Panc1 (cell line): ENCODE data around the gene MAP3K14. TPM values are rescaled to one million over a fixed set of nuclear protein-coding genes. Genes with fewer than 3 reads are reported as not detected.

Experiments used
- ATAC-seq: fragments of 200-7000 bp; cut with Tn5 transposase; 2 replicates; pipeline ENCODE4 v1.9.1; 2020; ENCODE audit warnings: mild to moderate bottlenecking, moderate library complexity
- BruUV-seq: library from RNA; stranded (reverse); fragments of 400-500 nt; replicated peaks from 2 replicates; lab custom pipeline; 2021; lab: Mats Ljungman, UMichigan
- CTCF ChIA-PET: fragments of 300-600 bp; sonication (Branson Sonifier 250); formaldehyde crosslinking; loops from one replicate; lab custom pipeline; 2022; ENCODE audit warnings: antibody characterized with exemption; lab: Charles Lee
- POLR2A ChIA-PET: fragments of 300-600 bp; sonication (Branson Sonifier 250); formaldehyde crosslinking; loops from one replicate; lab custom pipeline; 2022; ENCODE audit warnings: antibody characterized with exemption; lab: Charles Lee
- DNase-seq: peaks from one replicate; pipeline ENCODE4 v3.0.0-alpha.2; 2010; ENCODE audit warnings: low read depth, low spot score
- H3K27ac ChIP-seq: 2 replicates; pipeline ENCODE4 v1.5.1; 2011; ENCODE audit warnings: mild to moderate bottlenecking, low read length, inconsistent platforms
- H3K27me3 ChIP-seq: fragments of 200-500 bp; sonication (Bioruptor generic); 2 replicates; pipeline ENCODE4 v1.6.0; 2014; ENCODE audit warnings: low read length, inconsistent platforms; ENCODE audit not compliant: control insufficient read depth, insufficient read depth
- H3K36me3 ChIP-seq: fragments of 200-500 bp; sonication (Bioruptor generic); 2 replicates; pipeline ENCODE4 v1.5.1; 2014; ENCODE audit warnings: inconsistent platforms, mild to moderate bottlenecking, low read length, moderate library complexity; ENCODE audit not compliant: control insufficient read depth, insufficient read depth
- H3K4me1 ChIP-seq: 2 replicates; pipeline ENCODE4 v1.5.1; 2011; ENCODE audit warnings: inconsistent platforms, mild to moderate bottlenecking, low read length, moderate library complexity; ENCODE audit not compliant: control insufficient read depth, insufficient read depth
- H3K4me3 ChIP-seq, 2 experiments: 2 replicates each; pipeline ENCODE4 v1.5.1; 2011 to 2012; ENCODE audit warnings: low read depth in 2 of 2, low read length in 2 of 2, mild to moderate bottlenecking in 2 of 2, inconsistent platforms in 1 of 2, moderate library complexity in 1 of 2
- H3K9me3 ChIP-seq: fragments of 200-500 bp; sonication (Bioruptor generic); 2 replicates; pipeline ENCODE4 v1.5.1; 2014; ENCODE audit warnings: low read depth, mild to moderate bottlenecking, inconsistent platforms, low read length, moderate library complexity; ENCODE audit not compliant: control insufficient read depth, insufficient read depth
- POLR2AphosphoS5 ChIP-seq: IDR thresholded peaks from 2 replicates; pipeline ENCODE4 v1.6.1; 2012; ENCODE audit warnings: mild to moderate bottlenecking, low read depth, low read length, moderate library complexity
- SIN3A ChIP-seq: IDR thresholded peaks from 2 replicates; pipeline ENCODE4 v1.6.1; 2012; ENCODE audit warnings: low read depth, mild to moderate bottlenecking, low read length, moderate library complexity, borderline replicate concordance; ENCODE audit not compliant: insufficient read depth
- TCF7L2 ChIP-seq: IDR thresholded peaks from 2 replicates; pipeline ENCODE4 v1.6.1; 2011; ENCODE audit warnings: mild to moderate bottlenecking, low read depth, low read length, inconsistent platforms
- in situ Hi-C: cut with HindIII; loops from 2 replicates; pipeline ENCODE4 v1.10.0; 2016; ENCODE audit warnings: low sequenced_read_pairs, low pct_unique_long_range_greater_than_20kb
- intact Hi-C: fragments of 100-400 bp; cut with micrococcal nuclease; formaldehyde crosslinking; loops from one replicate; pipeline ENCODE4 v1.10.0; 2022; ENCODE audit not compliant: unreplicated experiment
- total RNA-seq: library from RNA; stranded (reverse); gene quantifications from one replicate; pipeline ENCODE4 v1.2.1, GENCODE V29; 2021; ENCODE audit not compliant: unreplicated experiment
- TF ChIP-seq, protein P1 (sequence below), 2 experiments: IDR thresholded peaks; 2 replicates each; pipeline ENCODE4 v1.6.1; 2011 to 2012; ENCODE audit warnings: low read depth in 2 of 2, control low read depth in 1 of 2, low read length in 1 of 2, mild to moderate bottlenecking in 1 of 2, moderate library complexity in 1 of 2; ENCODE audit not compliant: insufficient read depth in 1 of 2
- TF ChIP-seq, protein P2 (sequence below): fragments of 450-650 bp; IDR thresholded peaks from 2 replicates; pipeline ENCODE4 v1.5.1; 2017; ENCODE audit warnings: mild to moderate bottlenecking

The MAP3K14 gene
- total RNA-seq, 1 experiment from 2014 or later = 80.8 TPM

DNA sequence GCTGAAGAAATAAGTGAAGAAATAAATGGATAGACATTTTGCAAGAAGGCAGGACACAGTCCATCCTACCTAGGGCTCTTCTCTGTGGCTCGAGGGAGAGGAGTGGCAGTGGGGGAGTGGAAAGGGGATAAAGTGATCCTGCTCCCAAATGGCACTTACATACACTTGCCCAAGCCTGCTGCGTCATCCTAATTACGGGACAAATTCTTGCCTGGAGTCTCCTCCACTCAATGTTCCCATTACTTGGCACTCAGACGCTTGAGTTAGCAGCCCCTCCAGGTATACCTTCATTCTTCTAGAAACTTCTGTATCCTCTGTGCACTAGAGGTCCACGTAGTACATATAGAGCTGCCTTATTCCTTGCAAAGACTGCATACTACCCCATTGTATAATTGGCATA, 15.7 kb upstream of the MAP3K14 start:
- Histone ChIP-seq H3K9me3 (no peaks in the 10 kb centered on the region), H3K36me3 (no peaks in the 10 kb centered on the region), H3K27me3 (no peaks in the 10 kb centered on the region), H3K4me3 (no peak overlapping the region), H3K27ac (peak overlapping the region; percentile 80), H3K4me1 (peaks cover 10% of the 10 kb centered on the region)
- in situ Hi-C loops = no loop called here
- BruUV-seq = no TSS peak
- CTCF ChIA-PET = no interaction called here
- ATAC-seq (no peak), DNase-seq (no peak)
- POLR2A ChIA-PET = interaction anchor here (0.6 kb wide), 1 partner anchor 24 kb away, joined by 3 read pairs; no protein-coding TSS in a partner anchor
- intact Hi-C loops = no loop called here
- TF ChIP-seq TCF7L2 = no peak
- no peak for TF ChIP-seq POLR2AphosphoS5
- TF ChIP-seq SIN3A = no peak
- TF ChIP-seq, protein P1, sequence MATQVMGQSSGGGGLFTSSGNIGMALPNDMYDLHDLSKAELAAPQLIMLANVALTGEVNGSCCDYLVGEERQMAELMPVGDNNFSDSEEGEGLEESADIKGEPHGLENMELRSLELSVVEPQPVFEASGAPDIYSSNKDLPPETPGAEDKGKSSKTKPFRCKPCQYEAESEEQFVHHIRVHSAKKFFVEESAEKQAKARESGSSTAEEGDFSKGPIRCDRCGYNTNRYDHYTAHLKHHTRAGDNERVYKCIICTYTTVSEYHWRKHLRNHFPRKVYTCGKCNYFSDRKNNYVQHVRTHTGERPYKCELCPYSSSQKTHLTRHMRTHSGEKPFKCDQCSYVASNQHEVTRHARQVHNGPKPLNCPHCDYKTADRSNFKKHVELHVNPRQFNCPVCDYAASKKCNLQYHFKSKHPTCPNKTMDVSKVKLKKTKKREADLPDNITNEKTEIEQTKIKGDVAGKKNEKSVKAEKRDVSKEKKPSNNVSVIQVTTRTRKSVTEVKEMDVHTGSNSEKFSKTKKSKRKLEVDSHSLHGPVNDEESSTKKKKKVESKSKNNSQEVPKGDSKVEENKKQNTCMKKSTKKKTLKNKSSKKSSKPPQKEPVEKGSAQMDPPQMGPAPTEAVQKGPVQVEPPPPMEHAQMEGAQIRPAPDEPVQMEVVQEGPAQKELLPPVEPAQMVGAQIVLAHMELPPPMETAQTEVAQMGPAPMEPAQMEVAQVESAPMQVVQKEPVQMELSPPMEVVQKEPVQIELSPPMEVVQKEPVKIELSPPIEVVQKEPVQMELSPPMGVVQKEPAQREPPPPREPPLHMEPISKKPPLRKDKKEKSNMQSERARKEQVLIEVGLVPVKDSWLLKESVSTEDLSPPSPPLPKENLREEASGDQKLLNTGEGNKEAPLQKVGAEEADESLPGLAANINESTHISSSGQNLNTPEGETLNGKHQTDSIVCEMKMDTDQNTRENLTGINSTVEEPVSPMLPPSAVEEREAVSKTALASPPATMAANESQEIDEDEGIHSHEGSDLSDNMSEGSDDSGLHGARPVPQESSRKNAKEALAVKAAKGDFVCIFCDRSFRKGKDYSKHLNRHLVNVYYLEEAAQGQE (IDR thresholded peaks at IDR 0.05; ENCODE audit: insufficient read depth in 1 of 2, low read depth in 2 of 2, low read length in 1 of 2) = no peak
- TF ChIP-seq, protein P2, sequence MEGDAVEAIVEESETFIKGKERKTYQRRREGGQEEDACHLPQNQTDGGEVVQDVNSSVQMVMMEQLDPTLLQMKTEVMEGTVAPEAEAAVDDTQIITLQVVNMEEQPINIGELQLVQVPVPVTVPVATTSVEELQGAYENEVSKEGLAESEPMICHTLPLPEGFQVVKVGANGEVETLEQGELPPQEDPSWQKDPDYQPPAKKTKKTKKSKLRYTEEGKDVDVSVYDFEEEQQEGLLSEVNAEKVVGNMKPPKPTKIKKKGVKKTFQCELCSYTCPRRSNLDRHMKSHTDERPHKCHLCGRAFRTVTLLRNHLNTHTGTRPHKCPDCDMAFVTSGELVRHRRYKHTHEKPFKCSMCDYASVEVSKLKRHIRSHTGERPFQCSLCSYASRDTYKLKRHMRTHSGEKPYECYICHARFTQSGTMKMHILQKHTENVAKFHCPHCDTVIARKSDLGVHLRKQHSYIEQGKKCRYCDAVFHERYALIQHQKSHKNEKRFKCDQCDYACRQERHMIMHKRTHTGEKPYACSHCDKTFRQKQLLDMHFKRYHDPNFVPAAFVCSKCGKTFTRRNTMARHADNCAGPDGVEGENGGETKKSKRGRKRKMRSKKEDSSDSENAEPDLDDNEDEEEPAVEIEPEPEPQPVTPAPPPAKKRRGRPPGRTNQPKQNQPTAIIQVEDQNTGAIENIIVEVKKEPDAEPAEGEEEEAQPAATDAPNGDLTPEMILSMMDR = no peak

DNA sequence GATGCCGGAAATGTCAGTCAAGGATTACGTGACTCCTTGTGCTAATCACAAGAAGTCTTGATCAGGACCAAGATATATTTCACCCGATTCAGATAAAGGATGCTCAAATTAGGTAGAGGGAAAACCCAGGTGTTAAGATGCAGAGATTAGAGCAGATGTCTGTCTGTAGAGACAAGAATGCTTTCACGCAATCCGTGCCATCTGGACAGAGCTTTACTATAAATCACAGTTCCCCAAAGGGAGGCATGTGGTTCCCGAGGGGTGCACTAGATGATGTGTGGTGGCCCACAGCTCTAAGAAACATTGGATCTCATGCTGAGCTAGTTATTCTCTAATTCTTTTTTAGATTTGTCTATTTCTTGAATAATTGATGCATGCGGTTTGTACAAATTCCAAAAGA, 9.8 kb upstream of the MAP3K14 start:
- Histone ChIP-seq H3K4me3 (no peak overlapping the region), H3K36me3 (no peaks in the 10 kb centered on the region), H3K27ac (peak overlapping the region; percentile 77; the same call in 1 of the 2 replicates), H3K9me3 (no peaks in the 10 kb centered on the region), H3K4me1 (peaks cover 8% of the 10 kb centered on the region), H3K27me3 (no peaks in the 10 kb centered on the region)
- ATAC-seq (no peak), DNase-seq (no peak)
- in situ Hi-C loops = no loop called here
- intact Hi-C loops = no loop called here
- TF ChIP-seq, protein P2 = no peak
- TF ChIP-seq POLR2AphosphoS5 = no peak
- TF ChIP-seq, protein P1 (IDR thresholded peaks at IDR 0.05; ENCODE audit: insufficient read depth in 1 of 2, low read depth in 2 of 2, low read length in 1 of 2) = no peak
- no peak for TF ChIP-seq SIN3A
- TF ChIP-seq TCF7L2 = no peak
- ChIA-PET CTCF (interaction anchor here (0.6 to 0.8 kb wide), 2 partner anchors 36 to 99 kb away, joined by 3 read pairs; no protein-coding TSS in a partner anchor), POLR2A (interaction anchor here (1.1 kb wide), 1 partner anchor 29 kb away, joined by 3 read pairs; no protein-coding TSS in a partner anchor)
- no TSS peak for BruUV-seq
